Measurements from ENCODE around the gene MS4A7.

Gene MS4A7, protein sequence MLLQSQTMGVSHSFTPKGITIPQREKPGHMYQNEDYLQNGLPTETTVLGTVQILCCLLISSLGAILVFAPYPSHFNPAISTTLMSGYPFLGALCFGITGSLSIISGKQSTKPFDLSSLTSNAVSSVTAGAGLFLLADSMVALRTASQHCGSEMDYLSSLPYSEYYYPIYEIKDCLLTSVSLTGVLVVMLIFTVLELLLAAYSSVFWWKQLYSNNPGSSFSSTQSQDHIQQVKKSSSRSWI

GRCh38 chr11:60378354-60378753 is at the start of gene MS4A7:
Gene MS4A7, plus strand, starts transcription at chr11:60378532. Its CDS starts 4,610 bp downstream, at chr11:60383142.
- H3K4me3 ChIP-seq (ENCODE audit: low read depth, low read length): no peak within 1 kb of the TSS
- in situ Hi-C loops (cut with HindIII; ENCODE audit: low sequenced_read_pairs): no loop called here
- no peak for TF ChIP-seq CTCF (IDR thresholded peaks at IDR 0.05; ENCODE audit: low read depth, low read length, missing control alignments)
- no peak for DNase-seq (ENCODE audit: low read depth)

DNA sequence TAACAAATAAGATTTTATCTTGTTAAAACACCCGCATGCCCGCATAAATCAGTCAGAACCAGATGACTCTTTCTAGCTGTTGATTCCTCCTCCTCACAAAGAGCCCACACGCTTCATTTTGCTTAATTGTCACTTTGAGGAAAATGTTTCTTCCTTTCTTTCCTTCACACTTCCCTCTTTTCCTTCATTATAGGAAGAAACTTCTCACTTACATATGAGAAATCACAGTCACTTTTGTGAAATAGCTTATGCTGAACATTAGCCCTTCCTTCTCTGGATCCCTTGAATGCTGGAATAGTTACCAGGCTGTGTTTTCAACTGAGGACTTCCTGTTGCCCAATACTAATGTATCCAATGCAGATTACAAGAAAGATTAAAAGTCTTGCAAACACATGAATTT is 45.5 kb upstream of the MS4A7 start:
- no peak for TF ChIP-seq CTCF (IDR thresholded peaks at IDR 0.05; ENCODE audit: low read depth, low read length, missing control alignments)
- in situ Hi-C loops (cut with HindIII; ENCODE audit: low sequenced_read_pairs): no loop called here
- no peak for DNase-seq (ENCODE audit: low read depth)
- H3K4me3 ChIP-seq (ENCODE audit: low read depth, low read length): no peak overlapping the region

GRCh38 chr11:60334005-60334620 is 44.2 kb upstream of the MS4A7 start:
- in situ Hi-C loops (cut with HindIII; ENCODE audit: low sequenced_read_pairs): no loop called here
- TF ChIP-seq CTCF (IDR thresholded peaks at IDR 0.05; ENCODE audit: low read depth, low read length, missing control alignments): peak; percentile 66
- no peak for DNase-seq (ENCODE audit: low read depth)
- H3K4me3 ChIP-seq (ENCODE audit: low read depth, low read length): no peak overlapping the region

DNA sequence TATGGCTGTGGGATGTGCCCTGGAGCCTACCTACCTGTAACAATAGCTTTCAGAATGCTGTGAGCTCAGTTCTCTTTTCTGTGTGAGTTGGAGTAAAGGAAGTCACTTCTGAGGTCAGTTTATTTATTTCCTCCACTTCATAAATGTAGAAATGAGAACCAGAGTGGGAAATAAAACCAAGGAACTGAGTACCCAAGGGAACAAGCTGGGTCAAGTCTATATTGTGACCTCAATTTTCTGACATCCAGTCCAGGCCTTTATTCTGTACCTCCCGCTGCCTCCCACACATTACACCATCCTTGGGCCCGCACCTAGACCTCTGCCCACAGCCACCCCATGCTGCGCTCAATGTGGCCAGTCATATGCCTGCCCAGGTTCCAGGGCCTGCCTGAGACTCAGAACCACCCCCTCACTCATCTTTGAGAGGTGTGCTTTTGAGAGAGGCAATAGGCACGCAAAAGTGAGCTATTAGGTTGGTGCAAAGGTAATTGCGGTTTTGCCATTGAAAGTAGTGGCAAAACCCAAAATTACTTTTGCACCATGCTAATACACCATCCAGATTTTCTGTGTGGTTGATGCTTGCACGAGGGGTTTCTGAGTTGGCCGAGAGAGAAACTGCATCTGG is 41.5 kb upstream of the MS4A7 start:
- no peak for DNase-seq (ENCODE audit: low read depth)
- in situ Hi-C loops (cut with HindIII; ENCODE audit: low sequenced_read_pairs): no loop called here
- no peak for TF ChIP-seq CTCF (IDR thresholded peaks at IDR 0.05; ENCODE audit: low read depth, low read length, missing control alignments)
- H3K4me3 ChIP-seq (ENCODE audit: low read depth, low read length): no peak overlapping the region

DNA sequence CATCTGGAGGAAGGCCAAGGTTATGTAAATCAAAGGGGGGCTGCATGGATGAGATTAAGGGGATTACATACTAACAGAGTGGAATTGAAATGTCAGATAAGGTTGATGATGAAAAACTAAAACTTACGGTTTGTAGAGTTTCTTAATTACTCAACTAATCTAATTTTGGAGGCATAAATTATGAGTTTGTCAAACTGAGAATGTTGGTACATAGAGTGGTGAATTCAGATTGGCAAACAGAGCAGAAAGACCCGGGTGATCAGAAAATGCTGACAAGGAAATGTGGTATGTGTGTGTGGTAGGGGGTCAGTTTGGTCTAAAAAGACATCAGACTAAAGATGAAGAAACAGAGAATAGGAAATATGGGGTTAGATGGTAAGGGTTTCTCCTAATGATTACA is 40.3 kb upstream of the MS4A7 start:
- DNase-seq (ENCODE audit: low read depth): no peak
- no peak for TF ChIP-seq CTCF (IDR thresholded peaks at IDR 0.05; ENCODE audit: low read depth, low read length, missing control alignments)
- no peak overlapping the region for H3K4me3 ChIP-seq (ENCODE audit: low read depth, low read length)
- in situ Hi-C loops (cut with HindIII; ENCODE audit: low sequenced_read_pairs): no loop called here

- TF ChIP-seq CTCF (IDR thresholded peaks at IDR 0.05; ENCODE audit: low read depth, low read length, missing control alignments): no peak
- no peak for DNase-seq (ENCODE audit: low read depth)
- in situ Hi-C loops (cut with HindIII; ENCODE audit: low sequenced_read_pairs): no loop called here
- H3K4me3 ChIP-seq (ENCODE audit: low read depth, low read length): no peak overlapping the region
Measured at GRCh38 chr11:60339356-60339755, 39.0 kb upstream of the MS4A7 start.
